Adrenal gland (tissue), 5 donors: Measurements from ENCODE around the gene CLDN16.

Source experiments
- POLR2A ChIP-seq, 2 donors: fragments of 450-650 bp; IDR thresholded peaks; one replicate each; pipeline ENCODE4 v1.6.1; 2017; ENCODE audit warnings: antibody characterized with exemption in 2 of 2, mild to moderate bottlenecking in 2 of 2, moderate library complexity in 1 of 2
- TF ChIP-seq, protein P1 (sequence below), 6 experiments: fragments of 450-650 bp in 4 of 6; fragments of 200-600 bp in 2 of 6; sonication (generic) in 1 of 6; IDR thresholded peaks; 1 replicate in 5 of 6; 2 replicates in 1 of 6; pipeline versions ENCODE4 v1.5.1 to v1.8.0; 2016 to 2021; ENCODE audit warnings: antibody characterized with exemption in 6 of 6, mild to moderate bottlenecking in 2 of 6, moderate library complexity in 1 of 6
- donor health status: DM: no; HTN: no; CAD: no.

GRCh38 chr3:190360228-190360627 lies 27.7 kb upstream of the CLDN16 start:
- TF ChIP-seq, protein P1, sequence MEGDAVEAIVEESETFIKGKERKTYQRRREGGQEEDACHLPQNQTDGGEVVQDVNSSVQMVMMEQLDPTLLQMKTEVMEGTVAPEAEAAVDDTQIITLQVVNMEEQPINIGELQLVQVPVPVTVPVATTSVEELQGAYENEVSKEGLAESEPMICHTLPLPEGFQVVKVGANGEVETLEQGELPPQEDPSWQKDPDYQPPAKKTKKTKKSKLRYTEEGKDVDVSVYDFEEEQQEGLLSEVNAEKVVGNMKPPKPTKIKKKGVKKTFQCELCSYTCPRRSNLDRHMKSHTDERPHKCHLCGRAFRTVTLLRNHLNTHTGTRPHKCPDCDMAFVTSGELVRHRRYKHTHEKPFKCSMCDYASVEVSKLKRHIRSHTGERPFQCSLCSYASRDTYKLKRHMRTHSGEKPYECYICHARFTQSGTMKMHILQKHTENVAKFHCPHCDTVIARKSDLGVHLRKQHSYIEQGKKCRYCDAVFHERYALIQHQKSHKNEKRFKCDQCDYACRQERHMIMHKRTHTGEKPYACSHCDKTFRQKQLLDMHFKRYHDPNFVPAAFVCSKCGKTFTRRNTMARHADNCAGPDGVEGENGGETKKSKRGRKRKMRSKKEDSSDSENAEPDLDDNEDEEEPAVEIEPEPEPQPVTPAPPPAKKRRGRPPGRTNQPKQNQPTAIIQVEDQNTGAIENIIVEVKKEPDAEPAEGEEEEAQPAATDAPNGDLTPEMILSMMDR (IDR thresholded peaks at IDR 0.05), result no peak
- TF ChIP-seq POLR2A (IDR thresholded peaks at IDR 0.05), result no peak
